ENCODE data around the gene ULK3. TPM values are rescaled to one million over a fixed set of nuclear protein-coding genes. Genes with fewer than 3 reads are reported as not detected.
A peak's percentile ranks its signal among the peaks of the same experiment; 100 is the strongest.

The ULK3 gene
- total RNA-seq, 1 donor from 2014 or later = 75.9 TPM

GRCh38 chr15:74873036-74873755, 30.2 kb upstream of the ULK3 start, which contains the start of gene SCAMP2:
Gene SCAMP2 (minus strand): TSS chr15:74873365. CDS start chr15:74873255, 110 bp downstream.
- DNase-seq (ENCODE audit: extremely low spot score in 2 of 2) = peak in 1 of 2 donors; percentile 95
- Histone ChIP-seq H3K36me3 (no peaks in the 10 kb centered on the region), H3K4me1 (peaks cover 45% of the 10 kb centered on the region), H3K9me3 (no peaks in the 10 kb centered on the region), H3K27ac (peak within 1 kb of the TSS; percentile 84), H3K27me3 (no peaks in the 10 kb centered on the region), H3K4me3 (peak within 1 kb of the TSS; percentile 54 to 69)
- TF ChIP-seq POLR2AphosphoS5 (IDR thresholded peaks at IDR 0.05; ENCODE audit: insufficient read depth in 1 of 2, low read depth in 1 of 2) = peak; percentile 75 to 95
- no peak for TF ChIP-seq CTCF (IDR thresholded peaks at IDR 0.05)
- peak in 1 of 2 donors; percentile 28 for TF ChIP-seq POLR2A (IDR thresholded peaks at IDR 0.05)
- intact Hi-C loops (cut with DNase I) = no loop called here

DNA sequence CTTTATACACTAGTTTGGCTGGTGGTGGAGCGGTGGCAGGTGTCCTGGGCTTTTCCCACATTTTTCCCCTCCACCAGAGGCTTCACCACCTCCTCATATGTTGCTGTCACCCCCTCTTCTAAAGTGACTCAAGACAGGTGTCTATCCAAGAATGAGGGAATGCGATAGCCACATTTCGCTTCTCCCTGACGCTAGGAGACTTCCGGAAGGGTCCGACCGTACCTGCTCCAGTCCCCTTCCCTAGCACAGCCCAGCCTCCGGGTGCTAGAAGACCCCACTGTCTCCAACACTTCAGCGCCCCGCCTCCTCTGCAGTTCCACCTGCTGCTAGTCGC, 29.7 kb upstream of the ULK3 start:
- no peaks in the 10 kb centered on the region for H3K36me3 ChIP-seq
- DNase-seq (ENCODE audit: extremely low spot score in 2 of 2) = no peak
- H3K27me3 ChIP-seq = no peaks in the 10 kb centered on the region
- peaks cover 50% of the 10 kb centered on the region for H3K4me1 ChIP-seq
- no peaks in the 10 kb centered on the region for H3K9me3 ChIP-seq
- H3K4me3 ChIP-seq = peak overlapping the region; percentile 54 to 69
- intact Hi-C loops (cut with DNase I) = no loop called here
- no peak for TF ChIP-seq POLR2AphosphoS5 (IDR thresholded peaks at IDR 0.05; ENCODE audit: insufficient read depth in 1 of 2, low read depth in 1 of 2)
- H3K27ac ChIP-seq = peak overlapping the region; percentile 84

DNA sequence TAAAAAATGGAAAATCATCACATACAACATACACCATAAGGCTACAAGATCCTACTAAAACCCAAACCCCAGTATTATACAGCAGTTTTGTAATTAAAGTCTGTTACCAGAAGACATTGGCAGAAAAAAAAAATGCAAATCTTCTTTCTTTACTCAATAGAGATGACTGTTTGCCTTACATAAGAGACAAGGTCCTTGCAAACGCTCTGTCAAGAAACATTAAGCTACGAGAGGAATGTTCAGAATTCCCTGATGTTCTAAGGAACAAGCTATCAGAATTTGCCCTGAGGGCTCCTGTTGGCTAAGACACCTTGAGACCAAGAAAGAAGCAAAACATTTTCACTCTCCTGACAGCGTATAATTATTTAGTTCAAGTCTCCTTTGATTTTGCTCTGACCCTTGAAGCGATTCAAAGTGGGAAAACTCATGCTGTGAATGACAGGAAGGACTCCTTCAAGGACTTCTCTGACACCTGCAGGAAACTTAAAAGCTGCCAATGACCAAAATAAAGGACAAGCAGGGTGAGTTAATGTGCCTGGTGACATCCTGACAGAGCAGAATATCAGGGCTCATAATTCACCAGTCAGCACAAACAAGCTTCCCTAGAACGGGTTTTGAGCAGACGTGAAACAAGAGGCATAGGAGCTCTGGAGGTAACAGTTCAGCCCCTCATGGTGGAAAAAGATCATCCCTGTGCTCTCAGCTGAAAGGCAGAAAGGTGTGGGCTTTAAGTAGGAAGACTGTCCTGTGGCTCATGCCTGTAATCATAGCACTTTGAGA, 27.7 kb upstream of the ULK3 start:
- H3K36me3 ChIP-seq = no peaks in the 10 kb centered on the region
- H3K4me1 ChIP-seq = peaks cover 70% of the 10 kb centered on the region
- no peak for TF ChIP-seq POLR2AphosphoS5 (IDR thresholded peaks at IDR 0.05; ENCODE audit: insufficient read depth in 1 of 2, low read depth in 1 of 2)
- TF ChIP-seq POLR2A (IDR thresholded peaks at IDR 0.05) = no peak
- TF ChIP-seq CTCF (IDR thresholded peaks at IDR 0.05) = no peak
- H3K27me3 ChIP-seq = no peaks in the 10 kb centered on the region
- intact Hi-C loops (cut with DNase I) = no loop called here
- H3K9me3 ChIP-seq = no peaks in the 10 kb centered on the region
- no peak for DNase-seq (ENCODE audit: extremely low spot score in 2 of 2)
- peak overlapping the region; percentile 15 for H3K27ac ChIP-seq
- no peak overlapping the region for H3K4me3 ChIP-seq

DNA sequence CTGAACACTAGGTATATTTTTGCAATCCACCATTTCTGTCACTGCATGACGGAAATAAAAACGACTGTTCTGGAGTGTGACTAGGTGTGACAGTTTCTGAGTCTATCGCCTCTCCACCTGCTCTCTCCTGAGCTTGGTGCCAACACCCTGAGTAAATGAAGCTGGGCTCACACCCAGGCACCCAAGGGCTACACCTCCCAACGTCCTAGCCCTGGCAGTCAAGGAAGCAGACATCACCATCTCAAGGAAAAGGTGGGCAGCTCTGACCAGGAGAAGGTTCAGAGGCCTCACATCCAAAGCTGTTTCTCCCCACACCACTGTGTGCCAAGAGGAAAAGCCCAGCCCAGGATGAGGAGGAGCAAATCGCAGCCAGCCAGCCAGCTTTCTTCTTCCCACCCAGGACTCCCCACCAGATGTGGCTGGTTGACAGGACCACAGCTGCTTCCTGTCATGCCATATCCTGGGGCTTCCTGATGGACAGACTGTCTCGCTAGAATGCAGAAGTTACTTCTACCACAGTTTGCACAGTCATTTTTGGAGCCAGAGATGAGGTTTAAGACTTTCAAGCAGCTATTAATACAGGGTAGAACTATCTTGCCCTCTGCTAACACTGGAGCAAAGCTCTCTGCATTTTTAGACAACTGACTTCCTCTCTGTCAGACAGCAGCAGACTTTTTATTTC, 26.9 kb upstream of the ULK3 start:
- Histone ChIP-seq H3K27ac (peak overlapping the region; percentile 15), H3K4me1 (peaks cover 77% of the 10 kb centered on the region), H3K4me3 (peak overlapping the region in 1 of 2 donors; percentile 3), H3K9me3 (no peaks in the 10 kb centered on the region), H3K36me3 (no peaks in the 10 kb centered on the region), H3K27me3 (no peaks in the 10 kb centered on the region)
- TF ChIP-seq POLR2A (IDR thresholded peaks at IDR 0.05) (no peak), POLR2AphosphoS5 (IDR thresholded peaks at IDR 0.05; ENCODE audit: insufficient read depth in 1 of 2, low read depth in 1 of 2) (no peak), CTCF (IDR thresholded peaks at IDR 0.05) (no peak)
- intact Hi-C loops (cut with DNase I) = no loop called here
- no peak for DNase-seq (ENCODE audit: extremely low spot score in 2 of 2)

- Histone ChIP-seq H3K27ac (peak overlapping the region; percentile 15), H3K27me3 (no peaks in the 10 kb centered on the region), H3K4me3 (peak overlapping the region in 1 of 2 donors; percentile 3), H3K9me3 (no peaks in the 10 kb centered on the region), H3K36me3 (no peaks in the 10 kb centered on the region), H3K4me1 (peaks cover 80% of the 10 kb centered on the region)
- no peak for TF ChIP-seq CTCF (IDR thresholded peaks at IDR 0.05)
- no peak for TF ChIP-seq POLR2A (IDR thresholded peaks at IDR 0.05)
- no peak for TF ChIP-seq POLR2AphosphoS5 (IDR thresholded peaks at IDR 0.05; ENCODE audit: insufficient read depth in 1 of 2, low read depth in 1 of 2)
- no peak for DNase-seq (ENCODE audit: extremely low spot score in 2 of 2)
- intact Hi-C loops (cut with DNase I) = no loop called here
These were observed 26.4 kb upstream of the ULK3 start for GRCh38 chr15:74869372-74869725.

Data from vagina (tissue), 2 donors.